Measurements from ENCODE around the gene SMARCD1.

DNA sequence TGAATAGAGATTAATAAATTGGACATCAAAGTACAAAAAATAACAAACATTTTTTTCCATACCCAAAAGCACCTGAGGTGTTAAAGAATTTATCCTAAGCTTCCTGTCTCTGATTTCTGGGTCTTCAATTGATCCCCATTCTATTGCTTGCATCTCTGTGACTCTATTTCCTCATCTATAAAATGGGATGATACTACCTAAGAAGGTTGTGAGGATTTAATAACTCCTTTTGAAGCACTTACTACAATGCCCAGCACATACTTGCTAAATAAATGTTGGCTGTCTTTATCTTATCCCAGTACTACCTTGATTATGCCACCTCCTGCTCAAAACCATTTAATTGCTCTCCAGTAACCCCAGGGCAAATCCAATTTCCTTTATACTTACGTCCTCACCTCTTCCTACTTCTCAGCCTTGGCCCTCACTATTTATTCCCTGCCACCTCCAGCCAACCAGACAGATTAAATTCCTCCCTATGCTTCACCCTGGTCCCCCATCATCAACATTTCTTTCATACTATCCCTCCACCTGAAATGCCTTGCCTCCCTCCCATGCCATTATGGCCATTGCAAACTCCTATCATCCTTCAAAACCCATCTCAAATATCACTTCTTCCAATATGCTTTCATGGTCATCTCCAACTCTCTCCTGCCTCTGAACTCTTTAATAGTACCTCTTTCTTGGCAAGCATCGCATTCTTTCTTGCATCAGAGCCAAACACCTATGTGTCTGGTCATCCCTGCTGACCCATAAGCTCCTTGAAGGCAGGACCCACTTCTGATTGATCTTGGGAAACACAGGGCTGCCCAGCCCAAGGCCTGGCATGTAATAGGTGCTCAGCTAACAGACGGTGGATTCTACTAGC lies 35.7 kb upstream of the SMARCD1 start:
- TF ChIP-seq POLR2AphosphoS5 (IDR thresholded peaks at IDR 0.05) (no peak), CTCF (IDR thresholded peaks at IDR 0.05) (no peak), POLR2A (IDR thresholded peaks at IDR 0.05) (no peak), EP300 (IDR thresholded peaks at IDR 0.05) (no peak)
